GM18498 (cell line): ENCODE data around the gene ODAD4.

ENCODE experiments used
- ATAC-seq: cut with Tn5 transposase; IDR thresholded peaks from one replicate; pipeline ENCODE4 v1.9.1; 2021; ENCODE audit warnings: mild to moderate bottlenecking, moderate library complexity; ENCODE audit not compliant: unreplicated experiment

ODAD4 gene, protein sequence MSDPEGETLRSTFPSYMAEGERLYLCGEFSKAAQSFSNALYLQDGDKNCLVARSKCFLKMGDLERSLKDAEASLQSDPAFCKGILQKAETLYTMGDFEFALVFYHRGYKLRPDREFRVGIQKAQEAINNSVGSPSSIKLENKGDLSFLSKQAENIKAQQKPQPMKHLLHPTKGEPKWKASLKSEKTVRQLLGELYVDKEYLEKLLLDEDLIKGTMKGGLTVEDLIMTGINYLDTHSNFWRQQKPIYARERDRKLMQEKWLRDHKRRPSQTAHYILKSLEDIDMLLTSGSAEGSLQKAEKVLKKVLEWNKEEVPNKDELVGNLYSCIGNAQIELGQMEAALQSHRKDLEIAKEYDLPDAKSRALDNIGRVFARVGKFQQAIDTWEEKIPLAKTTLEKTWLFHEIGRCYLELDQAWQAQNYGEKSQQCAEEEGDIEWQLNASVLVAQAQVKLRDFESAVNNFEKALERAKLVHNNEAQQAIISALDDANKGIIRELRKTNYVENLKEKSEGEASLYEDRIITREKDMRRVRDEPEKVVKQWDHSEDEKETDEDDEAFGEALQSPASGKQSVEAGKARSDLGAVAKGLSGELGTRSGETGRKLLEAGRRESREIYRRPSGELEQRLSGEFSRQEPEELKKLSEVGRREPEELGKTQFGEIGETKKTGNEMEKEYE

DNA sequence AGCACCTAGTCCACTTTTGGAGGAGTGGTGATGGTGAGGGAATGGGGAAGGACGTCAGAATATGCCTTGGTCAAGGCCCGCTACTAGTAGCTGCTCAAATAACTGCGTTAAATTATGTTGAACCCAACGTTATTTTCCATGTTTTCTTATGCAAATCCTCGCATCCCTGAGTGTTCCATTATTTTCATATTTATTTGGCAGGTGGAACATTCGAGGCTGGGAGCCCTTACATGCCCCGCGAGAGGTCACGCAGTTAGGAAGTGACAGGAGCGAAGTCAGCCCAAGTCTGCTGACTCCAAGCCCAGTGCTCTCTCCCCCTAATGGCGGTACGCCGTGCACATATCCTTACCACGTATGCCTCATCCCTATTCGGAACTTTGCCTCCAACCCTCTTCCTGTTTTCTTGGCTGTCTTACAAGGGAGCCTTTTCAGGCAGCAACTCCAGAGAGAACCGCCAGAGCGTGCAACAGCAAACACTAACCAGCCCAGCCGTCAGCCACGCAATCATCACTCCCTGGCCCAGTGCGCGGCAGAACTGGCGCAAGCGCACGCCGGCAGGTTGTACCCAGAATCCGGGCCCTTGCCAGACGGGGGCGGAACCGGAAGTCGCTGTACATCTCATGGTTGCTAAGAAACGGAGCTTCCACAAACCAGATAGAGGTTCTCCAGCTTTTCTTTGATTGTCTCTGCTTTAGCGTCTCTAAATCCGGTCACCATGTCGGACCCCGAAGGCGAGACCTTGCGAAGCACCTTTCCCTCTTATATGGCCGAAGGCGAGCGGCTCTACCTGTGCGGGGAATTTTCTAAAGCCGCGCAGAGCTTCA, at the start of gene ODAD4:
Gene ODAD4, plus strand, starts transcription at position 609 of the 824 bp plus-strand sequence. Its CDS starts 107 bp downstream, at position 716.
- ATAC-seq = peak; percentile 98

DNA sequence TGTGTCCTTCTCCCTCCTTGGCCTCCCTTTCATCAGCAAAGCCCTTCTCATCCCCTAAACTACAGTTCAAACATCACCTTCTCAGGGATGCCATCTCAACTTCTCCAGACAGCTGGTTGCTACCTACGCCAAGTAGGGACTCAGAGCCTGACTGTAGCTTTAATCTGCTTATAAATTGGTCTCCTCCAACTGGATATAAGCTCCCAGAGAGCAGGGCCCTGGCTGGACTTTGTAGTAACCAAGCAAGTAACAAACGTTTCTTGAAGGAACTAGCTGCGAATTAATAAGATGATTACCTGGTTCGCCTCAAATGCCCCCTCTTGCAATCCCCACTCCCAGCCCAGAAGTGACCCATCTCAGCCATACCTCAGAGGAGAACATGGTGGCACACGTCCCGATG, 47.7 kb upstream of the ODAD4 start:
- ATAC-seq = no peak

DNA sequence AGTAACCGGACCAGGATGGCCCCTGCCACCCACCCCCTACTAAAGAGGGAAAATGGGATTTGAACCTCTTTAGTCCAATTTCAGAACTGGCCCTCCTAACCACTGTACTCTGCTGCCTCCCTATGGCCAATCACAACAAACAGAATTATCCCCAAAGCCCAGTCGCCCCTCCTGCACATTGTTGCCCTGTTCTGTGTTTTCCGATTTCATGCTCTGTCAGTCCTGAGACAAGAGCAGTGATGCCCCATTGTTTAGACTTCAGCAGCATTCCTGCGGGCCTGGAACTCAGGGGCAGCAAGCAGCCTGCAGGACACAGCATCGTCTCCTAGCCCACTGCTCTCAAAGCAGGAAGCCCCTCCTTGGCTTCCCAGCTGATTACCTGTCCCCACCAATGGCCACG, 44.7 kb upstream of the ODAD4 start:
- no peak for ATAC-seq

DNA sequence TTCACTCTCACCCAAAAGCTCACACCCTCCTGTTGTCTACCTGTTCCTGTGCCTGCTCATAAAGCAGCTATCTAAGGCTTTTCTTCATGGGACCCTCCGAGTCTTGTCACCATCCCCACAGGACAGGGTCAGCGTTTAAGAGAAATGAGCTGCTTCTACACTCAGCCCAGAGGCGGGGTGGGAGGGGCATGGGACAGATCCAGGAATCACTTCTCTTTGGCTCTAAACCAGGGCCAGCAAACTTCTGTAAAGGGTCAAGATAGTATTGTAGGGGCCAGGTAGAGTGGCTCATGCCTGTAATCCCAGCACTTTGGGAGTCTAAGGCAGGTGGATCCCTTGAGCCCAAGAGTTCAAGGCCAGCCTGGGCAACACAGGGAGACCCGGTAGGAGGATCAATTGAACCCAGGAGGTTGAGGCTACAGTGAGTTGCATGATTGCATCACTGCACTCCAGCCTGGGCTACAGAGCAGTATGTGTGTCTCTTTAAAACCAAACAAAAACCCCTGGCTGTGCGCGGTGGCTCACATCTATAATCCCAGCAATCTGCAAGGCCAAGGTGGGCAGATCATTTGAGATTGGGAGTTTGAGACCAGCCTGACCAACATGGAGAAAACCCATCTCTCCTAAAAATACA, 42.0 kb upstream of the ODAD4 start:
- ATAC-seq = no peak

DNA sequence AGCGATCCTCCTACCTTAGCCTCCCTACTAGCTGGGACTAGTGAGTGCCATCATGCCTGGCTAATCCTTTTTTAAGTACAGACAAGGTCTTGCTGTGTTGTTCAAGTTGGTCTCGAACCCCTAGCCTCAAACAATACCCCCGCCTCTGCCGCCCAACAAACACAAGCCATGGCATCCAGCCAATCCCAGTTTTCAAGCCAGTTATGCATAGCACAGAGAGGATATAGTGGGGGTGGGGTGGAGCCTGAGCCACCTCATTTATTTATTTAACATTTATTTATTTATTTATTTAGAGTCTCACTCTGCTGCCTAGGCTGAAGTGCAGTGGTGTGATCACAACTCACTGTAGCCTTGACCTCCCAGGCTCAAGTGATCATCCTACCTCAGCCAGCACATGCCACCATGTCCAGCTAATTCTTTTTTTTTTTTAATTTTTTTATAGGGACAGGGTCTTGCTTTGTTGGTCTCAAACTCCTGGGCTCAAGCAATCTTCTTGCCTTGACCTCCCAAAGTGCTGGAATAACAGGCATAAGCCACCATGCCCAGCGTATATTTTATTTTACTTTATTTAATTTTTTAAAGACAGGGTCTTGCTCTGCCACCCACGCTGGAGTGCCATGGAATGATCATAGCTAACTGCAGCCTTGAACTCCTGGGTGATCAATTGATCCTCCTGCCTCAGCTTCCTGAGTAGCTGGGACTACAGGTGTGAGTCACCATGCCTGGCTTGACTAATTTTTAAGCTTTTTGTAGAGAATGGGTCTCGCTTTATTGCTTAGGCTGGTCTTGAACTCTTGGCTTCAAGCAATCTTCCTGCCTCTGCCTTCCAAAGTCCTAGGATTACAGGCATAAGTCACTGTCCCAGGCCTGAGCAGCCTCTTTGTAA, 39.0 kb upstream of the ODAD4 start:
- no peak for ATAC-seq

DNA sequence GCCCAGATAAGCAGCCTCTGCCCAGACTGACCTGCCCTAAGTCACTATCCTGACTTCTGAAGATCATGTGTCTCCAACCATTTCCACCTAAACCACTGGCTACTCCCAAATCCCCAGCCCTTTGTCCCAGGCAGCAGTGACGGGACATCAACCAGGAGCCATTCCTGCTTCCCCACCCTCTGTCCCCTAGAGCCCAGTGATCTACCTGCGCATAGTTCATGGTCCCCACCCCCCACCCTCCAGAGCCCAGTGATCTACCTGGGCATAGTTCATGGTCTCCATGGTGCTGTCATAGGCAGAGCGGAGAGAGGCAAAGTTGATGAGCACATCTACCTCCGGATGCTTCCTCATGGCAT, 38.4 kb upstream of the ODAD4 start:
- ATAC-seq = no peak

DNA sequence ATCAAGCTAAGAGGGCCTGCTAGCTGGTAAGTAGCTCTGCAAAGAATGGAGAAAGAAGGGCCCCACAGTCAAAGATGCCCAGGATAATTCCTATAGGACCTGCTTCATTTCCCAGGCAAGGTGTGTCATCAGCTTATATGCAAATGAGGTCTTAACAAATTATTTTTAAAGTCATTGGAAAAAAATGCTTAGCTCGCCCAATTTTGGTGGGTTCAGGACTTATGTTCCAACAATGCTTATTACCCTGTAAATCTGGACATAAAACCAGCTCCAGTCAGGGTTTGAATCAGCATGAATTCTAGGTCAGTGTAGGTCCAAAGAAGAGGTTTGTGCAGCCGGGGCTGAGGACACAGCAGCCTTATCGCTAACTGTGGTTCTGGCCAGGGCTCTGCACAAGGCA, 37.0 kb upstream of the ODAD4 start:
- ATAC-seq = no peak

DNA sequence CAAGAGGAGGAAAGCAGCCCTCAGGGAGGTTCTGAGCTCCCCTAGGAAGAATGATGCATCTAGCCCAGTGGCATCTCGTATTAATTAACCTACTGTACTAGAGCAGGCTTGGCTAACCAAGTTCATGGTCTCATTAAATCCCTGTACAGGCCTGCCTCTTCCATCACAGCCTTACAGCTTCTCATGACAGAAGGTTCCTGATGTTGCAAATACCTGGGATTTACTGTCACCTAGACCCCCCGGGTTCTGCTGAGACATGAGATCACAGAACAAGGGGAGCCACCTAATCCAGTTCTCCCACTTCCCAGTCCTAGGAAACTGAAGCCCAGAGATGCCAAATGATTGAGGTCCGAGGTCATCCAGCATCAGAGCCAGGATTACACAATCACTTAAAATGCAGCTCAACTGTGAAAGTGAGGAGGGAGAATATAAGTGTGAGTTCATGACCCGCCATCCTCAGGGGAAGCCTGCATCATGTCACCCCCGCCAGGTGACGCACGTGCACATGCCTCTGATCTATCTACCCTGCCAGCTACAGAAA, 35.6 kb upstream of the ODAD4 start:
- ATAC-seq = no peak

DNA sequence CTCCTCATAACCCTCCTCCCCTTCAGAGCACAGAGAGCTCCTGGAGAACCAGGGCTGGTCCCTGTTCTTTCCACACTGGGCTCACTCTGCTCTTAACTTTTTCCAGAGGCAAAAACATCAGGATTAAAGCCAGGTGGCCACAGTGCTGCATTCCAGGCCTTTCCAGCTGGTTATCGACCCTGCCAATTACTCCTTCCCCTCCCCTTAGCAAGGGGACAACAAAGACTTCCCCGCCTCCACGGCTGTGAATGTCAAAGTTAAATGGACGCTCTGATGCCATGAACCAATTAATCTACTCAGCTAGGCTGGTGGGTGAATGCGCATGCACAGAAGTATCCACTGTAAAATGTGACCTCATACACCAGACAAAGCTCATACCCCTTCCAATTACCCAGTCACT, 34.8 kb upstream of the ODAD4 start:
- no peak for ATAC-seq

DNA sequence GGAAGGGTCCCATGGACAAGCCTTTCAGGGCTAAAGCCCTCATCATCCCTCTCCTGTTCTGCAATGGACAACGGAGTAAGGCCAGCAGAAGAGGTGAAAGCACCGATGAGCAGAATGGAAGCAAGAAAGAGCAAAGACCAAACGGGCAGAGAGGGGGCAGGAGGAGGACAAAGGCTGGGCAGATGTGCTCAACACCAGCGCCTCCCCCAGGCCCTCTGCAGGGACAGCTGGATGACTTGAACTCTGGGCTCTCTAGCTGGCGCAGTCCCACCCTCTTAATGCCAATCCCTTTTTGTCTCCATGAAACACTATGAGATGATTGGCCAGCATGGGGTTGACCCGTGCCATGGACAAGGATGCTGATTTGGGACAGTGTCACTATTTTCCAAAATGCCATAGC, 33.7 kb upstream of the ODAD4 start:
- no peak for ATAC-seq

DNA sequence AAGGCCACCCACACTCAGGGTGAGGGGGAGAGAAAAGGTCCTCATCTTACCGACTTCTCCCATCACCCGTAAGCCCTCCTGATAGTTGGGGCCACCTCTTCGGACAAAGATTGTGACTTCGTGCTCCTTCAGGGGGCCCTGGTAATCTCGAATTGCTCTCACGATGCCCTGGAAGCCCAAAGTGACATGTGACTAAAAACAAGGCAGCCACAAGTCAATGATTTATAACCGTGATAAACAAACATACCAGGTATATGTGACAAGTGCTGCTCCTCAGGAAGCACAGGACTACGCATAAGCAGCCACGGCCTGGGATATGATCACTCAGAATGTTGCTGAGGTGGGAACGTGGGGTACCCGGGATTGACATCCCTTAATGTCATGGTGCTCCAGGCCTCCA, 28.8 kb upstream of the ODAD4 start:
- ATAC-seq = no peak

DNA sequence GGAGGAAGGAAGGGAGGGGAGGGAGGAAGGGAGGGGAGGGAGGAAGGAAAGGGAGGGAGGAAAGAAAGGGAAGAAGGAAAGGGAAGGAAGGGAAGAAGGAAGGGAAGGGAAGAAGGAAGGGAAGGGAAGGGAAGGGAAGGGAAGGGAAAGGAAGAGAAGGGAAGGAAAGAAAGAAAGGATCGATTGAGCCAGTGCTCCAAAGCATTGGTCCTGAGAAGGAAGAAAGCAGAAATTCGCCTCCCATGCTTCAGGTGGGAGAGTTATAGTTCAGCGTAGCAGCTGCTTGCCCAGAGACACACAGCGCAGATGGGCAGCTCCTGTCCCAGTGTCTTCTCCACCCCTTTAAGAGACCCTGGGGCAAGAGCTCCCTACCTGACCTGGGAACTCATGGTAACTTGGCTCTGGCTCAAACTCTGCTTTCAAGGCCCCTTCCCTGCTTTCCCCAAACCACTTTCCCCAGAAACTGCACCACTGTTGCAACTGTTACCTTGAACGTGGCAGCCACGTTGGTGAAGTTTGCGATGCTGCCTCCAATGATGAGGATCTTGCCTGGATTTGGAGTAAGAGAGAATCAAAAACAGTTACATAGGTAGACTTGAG, 26.1 kb upstream of the ODAD4 start:
- no peak for ATAC-seq

DNA sequence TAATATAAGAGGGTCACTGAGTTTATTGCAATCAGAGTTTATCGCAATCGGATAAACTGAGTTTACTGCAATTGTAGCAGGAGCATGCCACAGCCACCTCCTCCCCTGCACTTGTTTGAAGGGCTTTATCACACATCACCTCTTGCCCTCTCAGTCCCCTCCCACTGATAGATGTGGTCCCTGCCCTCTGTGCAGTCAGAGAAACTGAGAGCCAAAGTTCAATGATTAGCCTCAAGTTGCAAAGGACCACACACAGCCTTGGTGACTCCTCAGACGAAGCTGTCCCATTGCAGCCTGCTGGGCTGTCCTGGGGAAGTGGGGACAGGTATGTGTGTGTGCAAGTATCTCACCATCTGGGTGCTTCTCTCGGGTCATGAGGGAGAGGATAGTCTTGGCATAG, 25.2 kb upstream of the ODAD4 start:
- ATAC-seq = no peak

DNA sequence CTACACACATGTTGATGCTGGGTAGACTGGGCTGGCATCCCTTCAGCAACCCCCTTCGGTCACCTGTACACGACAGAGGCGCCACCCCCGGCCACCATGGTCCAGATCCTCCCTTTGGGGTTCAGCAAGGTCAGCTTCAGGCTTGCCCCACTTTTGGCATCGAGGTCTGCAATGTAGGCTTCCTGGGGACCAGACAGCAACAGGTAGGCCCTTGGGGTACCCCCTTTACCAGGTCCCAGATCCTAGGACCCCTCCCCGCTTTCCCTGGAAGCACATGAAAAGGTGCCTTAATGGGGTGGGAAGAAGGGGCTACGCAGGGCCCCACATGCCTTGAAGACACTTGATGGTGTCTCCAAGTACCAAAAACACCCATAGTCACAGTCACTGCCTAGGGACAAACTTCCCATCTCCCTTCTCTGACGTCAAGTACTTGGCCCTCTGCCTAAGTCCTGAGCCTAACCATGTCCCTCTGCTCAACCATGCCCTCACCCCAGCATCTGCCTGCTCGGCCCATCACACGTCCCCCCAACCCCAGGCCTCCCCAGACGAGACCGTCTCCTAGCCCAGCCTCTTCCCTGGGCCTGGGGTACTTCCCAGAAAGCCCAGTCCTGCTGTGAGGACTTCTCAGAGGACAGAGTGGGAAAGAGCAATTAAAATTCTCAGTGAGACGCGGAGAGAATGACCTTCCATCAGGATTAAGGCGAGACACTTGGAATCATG, 23.8 kb upstream of the ODAD4 start:
- ATAC-seq = no peak

DNA sequence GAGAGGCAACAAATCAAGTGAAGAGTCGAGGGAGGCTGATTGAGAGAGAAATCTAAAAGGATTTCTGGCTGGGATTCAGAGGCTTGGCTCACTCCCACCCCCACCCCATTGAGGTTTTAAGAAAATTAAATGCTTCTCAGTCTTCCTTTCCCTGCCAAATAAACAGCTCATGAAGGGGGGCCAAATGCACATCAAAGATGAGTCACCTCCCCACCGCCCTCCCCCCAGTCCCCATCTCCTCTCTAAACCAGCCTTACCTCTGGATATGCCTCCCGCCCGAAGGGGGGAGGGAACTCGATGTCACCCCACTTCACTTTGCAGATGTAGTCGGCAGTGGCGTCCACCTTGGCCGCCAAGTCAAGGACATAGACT, 23.2 kb upstream of the ODAD4 start:
- ATAC-seq = no peak

DNA sequence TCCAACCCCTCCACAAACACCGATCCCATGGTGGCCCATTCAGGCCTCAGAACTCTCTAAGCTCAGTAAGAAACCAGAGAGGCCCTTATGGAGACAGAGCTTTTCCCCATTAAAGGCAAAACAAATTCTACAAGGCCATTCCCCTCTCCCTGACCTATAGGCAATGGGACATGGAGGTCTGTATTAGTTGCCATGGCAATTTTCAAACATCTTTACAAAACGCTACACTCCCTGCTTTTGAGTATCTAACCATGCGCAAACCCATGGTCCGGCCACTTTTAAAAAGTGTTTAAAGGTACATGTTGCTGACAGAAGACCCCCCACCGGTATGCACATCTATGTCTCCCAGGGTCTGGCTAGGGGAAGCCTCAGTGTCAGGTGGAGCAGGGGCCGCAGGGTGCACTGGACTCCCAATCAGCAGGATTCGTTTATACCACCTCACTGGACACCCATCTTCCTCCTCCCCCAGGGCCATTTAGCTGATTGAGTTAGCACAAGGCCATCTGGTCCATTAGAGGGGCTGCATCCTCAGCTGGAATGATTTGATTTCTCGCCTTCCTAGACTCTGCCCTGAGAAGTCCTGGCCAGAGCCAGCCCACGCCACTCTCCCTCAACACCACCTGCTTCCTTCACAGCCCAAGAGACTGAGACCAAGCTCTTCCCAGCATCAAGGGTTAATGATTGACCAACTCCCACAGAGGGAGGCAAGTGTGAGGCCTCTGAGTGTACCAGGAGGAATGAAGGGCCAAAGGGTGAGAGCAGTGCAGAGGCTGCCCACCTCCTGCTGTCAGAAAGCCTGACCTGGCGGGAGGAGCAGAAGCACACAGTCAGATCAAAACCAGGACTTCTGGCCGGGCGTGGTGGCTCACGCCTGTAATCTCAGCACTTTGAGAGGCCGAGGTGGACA, 22.5 kb upstream of the ODAD4 start:
- no peak for ATAC-seq

DNA sequence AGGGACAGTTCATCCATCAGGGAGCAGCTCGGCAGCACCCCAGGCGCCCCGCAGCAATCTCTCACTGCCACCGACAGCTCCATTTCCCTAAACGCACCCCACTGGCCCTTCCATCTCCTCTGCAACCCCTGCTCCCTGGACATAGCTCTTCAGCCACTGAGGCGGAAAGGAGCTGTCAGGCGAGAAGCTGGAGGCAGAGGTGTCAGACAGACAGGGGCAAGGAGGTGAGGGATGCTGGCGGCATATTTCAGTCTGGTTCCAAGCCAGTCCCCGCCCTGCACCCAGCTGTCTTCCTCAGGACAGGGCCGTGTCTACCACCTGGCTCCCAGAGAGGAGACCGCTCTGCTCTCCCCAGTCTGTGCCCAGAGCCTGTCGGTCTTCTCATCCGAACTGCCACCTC, 21.3 kb upstream of the ODAD4 start:
- no peak for ATAC-seq
